Measurements from ENCODE around the gene EPHA8. TPM values are rescaled to one million over a fixed set of nuclear protein-coding genes. Genes with fewer than 3 reads are reported as not detected.

Gene EPHA8
- polyA plus RNA-seq, 1 experiment: not detected

- H3K27ac ChIP-seq (ENCODE audit: low read depth, low read length): no peak overlapping the region
- H3K9me3 ChIP-seq (ENCODE audit: control insufficient read depth, insufficient read depth, low read length): no peaks in the 10 kb centered on the region
- no peaks in the 10 kb centered on the region for H3K27me3 ChIP-seq (ENCODE audit: control insufficient read depth, insufficient read depth, low read length)
- no peak for TF ChIP-seq CTCF (IDR thresholded peaks at IDR 0.05; ENCODE audit: low read depth, low read length)
- no peak for DNase-seq (ENCODE audit: low read depth, low spot score)
- no peak overlapping the region for H3K4me3 ChIP-seq (ENCODE audit: low read depth, low read length)
- POLR2A ChIA-PET: no interaction called here
- CTCF ChIA-PET: no interaction called here
Observed at GRCh38 chr1:22535399-22535798, 27.9 kb upstream of the EPHA8 start.

GRCh38 chr1:22536506-22536905 is 26.8 kb upstream of the EPHA8 start:
- TF ChIP-seq CTCF (IDR thresholded peaks at IDR 0.05; ENCODE audit: low read depth, low read length): no peak
- Histone ChIP-seq H3K4me3 (ENCODE audit: low read depth, low read length) (no peak overlapping the region), H3K27ac (ENCODE audit: low read depth, low read length) (no peak overlapping the region), H3K9me3 (ENCODE audit: control insufficient read depth, insufficient read depth, low read length) (no peaks in the 10 kb centered on the region), H3K27me3 (ENCODE audit: control insufficient read depth, insufficient read depth, low read length) (no peaks in the 10 kb centered on the region)
- ChIA-PET CTCF (no interaction called here), POLR2A (no interaction called here)
- no peak for DNase-seq (ENCODE audit: low read depth, low spot score)

GRCh38 chr1:22537441-22538139 is 25.7 kb upstream of the EPHA8 start:
- no peak for DNase-seq (ENCODE audit: low read depth, low spot score)
- Histone ChIP-seq H3K9me3 (ENCODE audit: control insufficient read depth, insufficient read depth, low read length) (no peaks in the 10 kb centered on the region), H3K4me3 (ENCODE audit: low read depth, low read length) (no peak overlapping the region), H3K27me3 (ENCODE audit: control insufficient read depth, insufficient read depth, low read length) (no peaks in the 10 kb centered on the region), H3K27ac (ENCODE audit: low read depth, low read length) (no peak overlapping the region)
- POLR2A ChIA-PET: no interaction called here
- CTCF ChIA-PET: no interaction called here
- no peak for TF ChIP-seq CTCF (IDR thresholded peaks at IDR 0.05; ENCODE audit: low read depth, low read length)

GRCh38 chr1:22539510-22540118 is 23.7 kb upstream of the EPHA8 start:
- ChIA-PET CTCF (no interaction called here), POLR2A (no interaction called here)
- Histone ChIP-seq H3K27ac (ENCODE audit: low read depth, low read length) (no peak overlapping the region), H3K4me3 (ENCODE audit: low read depth, low read length) (no peak overlapping the region), H3K9me3 (ENCODE audit: control insufficient read depth, insufficient read depth, low read length) (no peaks in the 10 kb centered on the region), H3K27me3 (ENCODE audit: control insufficient read depth, insufficient read depth, low read length) (peaks cover 12% of the 10 kb centered on the region)
- no peak for DNase-seq (ENCODE audit: low read depth, low spot score)
- no peak for TF ChIP-seq CTCF (IDR thresholded peaks at IDR 0.05; ENCODE audit: low read depth, low read length)

- CTCF ChIA-PET: no interaction called here
- Histone ChIP-seq H3K27ac (ENCODE audit: low read depth, low read length) (no peak overlapping the region), H3K4me3 (ENCODE audit: low read depth, low read length) (no peak overlapping the region), H3K9me3 (ENCODE audit: control insufficient read depth, insufficient read depth, low read length) (no peaks in the 10 kb centered on the region), H3K27me3 (ENCODE audit: control insufficient read depth, insufficient read depth, low read length) (peaks cover 18% of the 10 kb centered on the region)
- POLR2A ChIA-PET: no interaction called here
- TF ChIP-seq CTCF (IDR thresholded peaks at IDR 0.05; ENCODE audit: low read depth, low read length): no peak
- no peak for DNase-seq (ENCODE audit: low read depth, low spot score)
Observed at GRCh38 chr1:22540337-22540736, 23.0 kb upstream of the EPHA8 start.
